Measurements from ENCODE around the gene MEIKIN.

- no peak for TF ChIP-seq SP1 (IDR thresholded peaks at IDR 0.05)
- TF ChIP-seq FOXK2 (IDR thresholded peaks at IDR 0.05), result no peak
- TF ChIP-seq L3MBTL2 (conservative IDR thresholded peaks at IDR 0.05), result peak; percentile 96
- no peak for TF ChIP-seq BHLHE40 (IDR thresholded peaks at IDR 0.05; ENCODE audit: borderline replicate concordance)
- no peak for TF ChIP-seq SUZ12 (IDR thresholded peaks at IDR 0.05)
- no peak for TF ChIP-seq FOXA1 (IDR thresholded peaks at IDR 0.05)
- TF ChIP-seq CTBP1 (IDR thresholded peaks at IDR 0.05; ENCODE audit: borderline replicate concordance), result no peak
- no peak for TF ChIP-seq NFRKB (IDR thresholded peaks at IDR 0.05)
Observed at GRCh38 chr5:131796793-131797693, 148.4 kb downstream of the MEIKIN start, which contains the start of gene FNIP1.

All from HEK293T (cell line).